ENCODE data around the gene GFPT2.

Gene GFPT2

DNA sequence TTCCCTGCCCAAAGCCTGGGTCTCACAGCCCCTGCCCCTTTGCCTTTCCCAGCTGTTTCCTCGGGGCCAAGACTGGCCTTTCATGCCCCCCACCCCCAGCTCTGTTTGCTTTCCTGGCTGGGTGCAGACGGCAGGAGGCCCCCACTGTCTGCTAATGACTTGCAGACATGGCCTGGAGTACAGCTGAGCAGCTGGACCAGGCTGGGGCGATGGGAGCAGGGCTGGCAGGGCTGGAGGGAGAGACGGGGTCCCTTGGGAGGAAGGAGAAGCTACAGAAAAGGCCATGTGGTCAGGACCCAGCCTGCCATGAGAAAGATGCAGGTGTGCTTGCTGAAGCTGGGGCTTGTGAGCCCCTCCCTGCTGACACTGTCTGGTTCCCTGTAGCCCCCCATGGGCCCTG, 28.3 kb upstream of the GFPT2 start:
- TF ChIP-seq NFIC (IDR thresholded peaks at IDR 0.05) (no peak), CREB1 (IDR thresholded peaks at IDR 0.05; ENCODE audit: low read depth) (no peak), CEBPB (IDR thresholded peaks at IDR 0.05) (no peak), TCF12 (IDR thresholded peaks at IDR 0.05; ENCODE audit: low read depth) (no peak), TAF1 (IDR thresholded peaks at IDR 0.05; ENCODE audit: low read depth) (no peak), YY1 (IDR thresholded peaks at IDR 0.05; ENCODE audit: low read depth) (no peak), FOXM1 (IDR thresholded peaks at IDR 0.05; ENCODE audit: borderline replicate concordance, low read depth) (no peak), EGR1 (IDR thresholded peaks at IDR 0.05) (no peak), RAD21 (IDR thresholded peaks at IDR 0.05; ENCODE audit: low read depth) (no peak), EP300 (IDR thresholded peaks at IDR 0.05; ENCODE audit: borderline replicate concordance) (no peak), ZBTB7A (IDR thresholded peaks at IDR 0.05; ENCODE audit: low read depth) (no peak), TEAD4 (IDR thresholded peaks at IDR 0.05) (no peak)
- TF ChIP-seq, protein P1, sequence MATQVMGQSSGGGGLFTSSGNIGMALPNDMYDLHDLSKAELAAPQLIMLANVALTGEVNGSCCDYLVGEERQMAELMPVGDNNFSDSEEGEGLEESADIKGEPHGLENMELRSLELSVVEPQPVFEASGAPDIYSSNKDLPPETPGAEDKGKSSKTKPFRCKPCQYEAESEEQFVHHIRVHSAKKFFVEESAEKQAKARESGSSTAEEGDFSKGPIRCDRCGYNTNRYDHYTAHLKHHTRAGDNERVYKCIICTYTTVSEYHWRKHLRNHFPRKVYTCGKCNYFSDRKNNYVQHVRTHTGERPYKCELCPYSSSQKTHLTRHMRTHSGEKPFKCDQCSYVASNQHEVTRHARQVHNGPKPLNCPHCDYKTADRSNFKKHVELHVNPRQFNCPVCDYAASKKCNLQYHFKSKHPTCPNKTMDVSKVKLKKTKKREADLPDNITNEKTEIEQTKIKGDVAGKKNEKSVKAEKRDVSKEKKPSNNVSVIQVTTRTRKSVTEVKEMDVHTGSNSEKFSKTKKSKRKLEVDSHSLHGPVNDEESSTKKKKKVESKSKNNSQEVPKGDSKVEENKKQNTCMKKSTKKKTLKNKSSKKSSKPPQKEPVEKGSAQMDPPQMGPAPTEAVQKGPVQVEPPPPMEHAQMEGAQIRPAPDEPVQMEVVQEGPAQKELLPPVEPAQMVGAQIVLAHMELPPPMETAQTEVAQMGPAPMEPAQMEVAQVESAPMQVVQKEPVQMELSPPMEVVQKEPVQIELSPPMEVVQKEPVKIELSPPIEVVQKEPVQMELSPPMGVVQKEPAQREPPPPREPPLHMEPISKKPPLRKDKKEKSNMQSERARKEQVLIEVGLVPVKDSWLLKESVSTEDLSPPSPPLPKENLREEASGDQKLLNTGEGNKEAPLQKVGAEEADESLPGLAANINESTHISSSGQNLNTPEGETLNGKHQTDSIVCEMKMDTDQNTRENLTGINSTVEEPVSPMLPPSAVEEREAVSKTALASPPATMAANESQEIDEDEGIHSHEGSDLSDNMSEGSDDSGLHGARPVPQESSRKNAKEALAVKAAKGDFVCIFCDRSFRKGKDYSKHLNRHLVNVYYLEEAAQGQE (IDR thresholded peaks at IDR 0.05; ENCODE audit: low read depth), result no peak
- TF ChIP-seq, protein P2, sequence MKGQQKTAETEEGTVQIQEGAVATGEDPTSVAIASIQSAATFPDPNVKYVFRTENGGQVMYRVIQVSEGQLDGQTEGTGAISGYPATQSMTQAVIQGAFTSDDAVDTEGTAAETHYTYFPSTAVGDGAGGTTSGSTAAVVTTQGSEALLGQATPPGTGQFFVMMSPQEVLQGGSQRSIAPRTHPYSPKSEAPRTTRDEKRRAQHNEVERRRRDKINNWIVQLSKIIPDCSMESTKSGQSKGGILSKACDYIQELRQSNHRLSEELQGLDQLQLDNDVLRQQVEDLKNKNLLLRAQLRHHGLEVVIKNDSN (IDR thresholded peaks at IDR 0.05), result no peak
- TF ChIP-seq, protein P3, sequence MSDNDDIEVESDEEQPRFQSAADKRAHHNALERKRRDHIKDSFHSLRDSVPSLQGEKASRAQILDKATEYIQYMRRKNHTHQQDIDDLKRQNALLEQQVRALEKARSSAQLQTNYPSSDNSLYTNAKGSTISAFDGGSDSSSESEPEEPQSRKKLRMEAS (IDR thresholded peaks at IDR 0.05), result no peak

DNA sequence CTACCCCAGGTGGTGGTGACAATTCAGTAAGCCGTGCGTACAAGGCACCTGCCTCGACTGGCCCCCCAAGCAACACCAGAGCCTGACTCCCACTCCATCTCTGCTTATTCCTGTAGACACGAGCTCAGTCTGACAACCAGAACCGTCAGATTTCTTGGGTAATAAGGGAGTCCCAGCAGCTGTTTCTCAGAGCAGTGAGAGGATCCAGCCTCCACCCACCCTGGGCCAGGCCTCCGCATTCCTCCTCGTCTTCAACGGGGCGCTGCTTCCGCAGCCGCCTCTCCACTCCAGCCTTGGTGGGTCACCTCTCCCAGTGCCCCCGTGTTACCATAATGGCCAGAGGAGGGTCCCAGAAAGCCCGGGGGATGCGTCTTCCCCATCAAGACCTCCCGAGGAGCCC, 27.7 kb upstream of the GFPT2 start:
- TF ChIP-seq TAF1 (IDR thresholded peaks at IDR 0.05; ENCODE audit: low read depth) (no peak), ZBTB7A (IDR thresholded peaks at IDR 0.05; ENCODE audit: low read depth) (no peak), CREB1 (IDR thresholded peaks at IDR 0.05; ENCODE audit: low read depth) (no peak), EGR1 (IDR thresholded peaks at IDR 0.05) (no peak), RAD21 (IDR thresholded peaks at IDR 0.05; ENCODE audit: low read depth) (no peak), TEAD4 (IDR thresholded peaks at IDR 0.05) (no peak), CEBPB (IDR thresholded peaks at IDR 0.05) (no peak), NFIC (IDR thresholded peaks at IDR 0.05) (no peak), YY1 (IDR thresholded peaks at IDR 0.05; ENCODE audit: low read depth) (no peak)
- TF ChIP-seq, protein P1 (IDR thresholded peaks at IDR 0.05; ENCODE audit: low read depth), result no peak
- TF ChIP-seq, protein P2 (IDR thresholded peaks at IDR 0.05), result no peak
- TF ChIP-seq, protein P3 (IDR thresholded peaks at IDR 0.05), result no peak

DNA sequence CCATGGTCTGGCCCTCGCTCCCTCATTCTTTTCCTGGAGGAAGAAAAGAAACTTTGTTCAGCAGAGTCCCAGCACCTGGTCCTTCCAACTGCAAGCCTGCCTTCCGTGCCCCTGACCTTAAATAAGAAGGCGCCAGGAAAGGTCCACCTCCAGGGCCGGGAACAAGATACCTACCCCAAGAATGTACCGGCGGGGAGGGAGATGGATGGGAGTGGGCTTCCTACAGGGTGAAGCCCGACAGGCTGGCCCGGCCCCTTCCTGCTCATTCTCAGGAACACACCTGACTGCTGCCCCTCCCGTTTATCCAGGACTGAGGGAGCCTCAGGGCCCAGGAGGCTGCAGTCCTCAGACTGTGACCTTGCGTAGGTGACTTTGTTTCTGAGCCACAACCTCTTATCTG, 27.3 kb upstream of the GFPT2 start:
- no peak for TF ChIP-seq CREB1 (IDR thresholded peaks at IDR 0.05; ENCODE audit: low read depth)
- no peak for TF ChIP-seq TCF12 (IDR thresholded peaks at IDR 0.05; ENCODE audit: low read depth)
- TF ChIP-seq, protein P1 (IDR thresholded peaks at IDR 0.05; ENCODE audit: low read depth), result no peak
- TF ChIP-seq, protein P2 (IDR thresholded peaks at IDR 0.05), result no peak
- no peak for TF ChIP-seq TAF1 (IDR thresholded peaks at IDR 0.05; ENCODE audit: low read depth)
- no peak for TF ChIP-seq YY1 (IDR thresholded peaks at IDR 0.05; ENCODE audit: low read depth)
- TF ChIP-seq TEAD4 (IDR thresholded peaks at IDR 0.05), result no peak
- TF ChIP-seq CEBPB (IDR thresholded peaks at IDR 0.05), result no peak
- no peak for TF ChIP-seq EP300 (IDR thresholded peaks at IDR 0.05; ENCODE audit: borderline replicate concordance)
- TF ChIP-seq EGR1 (IDR thresholded peaks at IDR 0.05), result no peak
- no peak for TF ChIP-seq FOXM1 (IDR thresholded peaks at IDR 0.05; ENCODE audit: borderline replicate concordance, low read depth)
- no peak for TF ChIP-seq RAD21 (IDR thresholded peaks at IDR 0.05; ENCODE audit: low read depth)
